ENCODE data around the gene GAS5. TPM values are rescaled to one million over a fixed set of nuclear protein-coding genes. Genes with fewer than 3 reads are reported as not detected.

Gene GAS5
- total and polyA plus RNA-seq, 10 of the 15 experiments (the other 5 are each of a cell fraction or from before 2014, with no cell fraction given): 289 to 1,137 (median 699) TPM

DNA sequence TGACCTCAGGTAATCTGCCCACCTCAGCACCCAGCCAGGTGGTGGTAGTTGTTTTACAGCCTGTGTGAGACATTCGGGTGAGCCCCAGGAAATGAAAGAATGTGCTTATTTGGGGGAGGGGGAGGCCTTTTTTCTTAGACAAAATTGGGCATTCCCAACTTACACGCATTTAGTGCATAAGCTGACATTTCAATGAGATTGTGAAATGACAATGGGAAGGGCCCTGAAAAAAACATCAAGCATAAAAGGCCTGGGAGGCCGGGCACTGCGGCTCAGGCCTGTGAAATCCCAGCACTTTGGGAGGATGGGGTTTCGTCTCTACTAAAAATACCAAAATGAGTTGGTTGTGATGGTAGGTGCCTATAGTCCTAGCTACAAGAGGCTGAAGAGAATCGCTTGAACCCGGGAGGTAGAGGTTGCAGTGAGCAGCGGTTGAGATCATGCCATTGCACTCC is 5.0 kb downstream of the GAS5 start:
- BruUV-seq (replicated peaks): no TSS peak
- no peak overlapping the region for H3K9ac ChIP-seq (ENCODE audit: control insufficient read depth, insufficient read depth, low read length)
- TF ChIP-seq ZBED1 (IDR thresholded peaks at IDR 0.05; ENCODE audit: borderline replicate concordance) (0 out of 2 replicates have a peak, but pooled peaks have one; percentile 74), SP1 (IDR thresholded peaks at IDR 0.05; ENCODE audit: low read depth, low read length) (no peak), CREB1 (IDR thresholded peaks at IDR 0.05; ENCODE audit: low read depth) (peak; percentile 39; the same call in 1 of the 2 replicates), POLR2AphosphoS5 (IDR thresholded peaks at IDR 0.05; ENCODE audit: low read length) (peak; percentile 21; the same call in 1 of the 2 replicates), ZNF622 (IDR thresholded peaks at IDR 0.05) (no peak), CBX3 (IDR thresholded peaks at IDR 0.05; ENCODE audit: borderline replicate concordance, low read depth) (no peak)
- TF ChIP-seq, protein P1, sequence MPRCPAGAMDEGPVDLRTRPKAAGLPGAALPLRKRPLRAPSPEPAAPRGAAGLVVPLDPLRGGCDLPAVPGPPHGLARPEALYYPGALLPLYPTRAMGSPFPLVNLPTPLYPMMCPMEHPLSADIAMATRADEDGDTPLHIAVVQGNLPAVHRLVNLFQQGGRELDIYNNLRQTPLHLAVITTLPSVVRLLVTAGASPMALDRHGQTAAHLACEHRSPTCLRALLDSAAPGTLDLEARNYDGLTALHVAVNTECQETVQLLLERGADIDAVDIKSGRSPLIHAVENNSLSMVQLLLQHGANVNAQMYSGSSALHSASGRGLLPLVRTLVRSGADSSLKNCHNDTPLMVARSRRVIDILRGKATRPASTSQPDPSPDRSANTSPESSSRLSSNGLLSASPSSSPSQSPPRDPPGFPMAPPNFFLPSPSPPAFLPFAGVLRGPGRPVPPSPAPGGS (IDR thresholded peaks at IDR 0.05; ENCODE audit: borderline replicate concordance, insufficient read depth, low read depth, low read length, poor library complexity, severe bottlenecking): peak; percentile 4
- peaks cover 4% of the 10 kb centered on the region; the same call in 1 of the 2 replicates for H3K4me1 ChIP-seq (ENCODE audit: control insufficient read depth, insufficient read depth, low read length)
- no peak overlapping the region for H2AFZ ChIP-seq (ENCODE audit: control insufficient read depth, low read depth, low read length)
- RAD21 ChIA-PET (ENCODE audit: unreplicated experiment): interaction anchor here (1.2 kb wide), 1 partner anchor 355 kb away, joined by 3 read pairs; no protein-coding TSS in a partner anchor
- 18% methylated on average over 8 of the region's 8 CpGs for WGBS (ENCODE audit: insufficient coverage, insufficient replicate concordance, low lambda C conversion rate, missing lambda C conversion rate)
- peak overlapping the region; percentile 34; the same call in 1 of the 2 replicates for H3K4me2 ChIP-seq (ENCODE audit: control insufficient read depth, insufficient read depth)
- POLR2A ChIA-PET: interaction anchor here (0.7 kb wide), 3 partner anchors 11 to 18 kb away, joined by 3 read pairs; no protein-coding TSS in a partner anchor
- DNase-seq (ENCODE audit: low read depth, low spot score): no peak
- SMC1A ChIA-PET (ENCODE audit: uncharacterized antibody, unreplicated experiment): interaction anchor here (1.2 to 1.7 kb wide), 2 partner anchors 24 to 33 kb away, joined by 3 to 5 read pairs; no protein-coding TSS in a partner anchor
- in situ Hi-C loops (cut with MboI) (no loop called here), intact Hi-C loops (cut with micrococcal nuclease; ENCODE audit: unreplicated experiment) (loop anchor here (10.0 kb wide), 2 partner anchors 142 to 352 kb away; no protein-coding TSS in a partner anchor)
- no peaks in the 10 kb centered on the region for H4K20me1 ChIP-seq (ENCODE audit: control insufficient read depth, insufficient read depth)
- CTCF ChIA-PET: interaction anchor here (2.0 to 3.9 kb wide), 2 partner anchors 38 to 432 kb away, joined by 4 to 15 read pairs; no protein-coding TSS in a partner anchor
- no peaks in the 10 kb centered on the region for H3K9me3 ChIP-seq (replicated peaks; ENCODE audit: control insufficient read depth, insufficient read depth, low read length)
- peak; percentile 9; the same call in 2 of the 3 replicates for ATAC-seq
- H3K36me3 ChIP-seq (ENCODE audit: control insufficient read depth in 2 of 2, insufficient read depth in 2 of 2, low read length in 1 of 2): peaks cover 4 to 31% of the 10 kb centered on the region in 2 experiments
- H3K27ac ChIP-seq (ENCODE audit: control insufficient read depth, insufficient read depth): peak overlapping the region; percentile 25; the same call in 1 of the 2 replicates
- no peaks in the 10 kb centered on the region for H3K27me3 ChIP-seq (replicated peaks in 1 of 2; ENCODE audit: control insufficient read depth in 2 of 2, insufficient read depth in 2 of 2, low read length in 1 of 2)
- peaks cover 38% of the 10 kb centered on the region for H3K79me2 ChIP-seq (ENCODE audit: control insufficient read depth, insufficient read depth, low read length)
- peak overlapping the region; percentile 81; the same call in 1 of the 2 replicates for H3K4me3 ChIP-seq
- FAIRE-seq: no peak

All from GM12878 (cell line).